ENCODE data around the gene NR2F6.

Gene NR2F6

DNA sequence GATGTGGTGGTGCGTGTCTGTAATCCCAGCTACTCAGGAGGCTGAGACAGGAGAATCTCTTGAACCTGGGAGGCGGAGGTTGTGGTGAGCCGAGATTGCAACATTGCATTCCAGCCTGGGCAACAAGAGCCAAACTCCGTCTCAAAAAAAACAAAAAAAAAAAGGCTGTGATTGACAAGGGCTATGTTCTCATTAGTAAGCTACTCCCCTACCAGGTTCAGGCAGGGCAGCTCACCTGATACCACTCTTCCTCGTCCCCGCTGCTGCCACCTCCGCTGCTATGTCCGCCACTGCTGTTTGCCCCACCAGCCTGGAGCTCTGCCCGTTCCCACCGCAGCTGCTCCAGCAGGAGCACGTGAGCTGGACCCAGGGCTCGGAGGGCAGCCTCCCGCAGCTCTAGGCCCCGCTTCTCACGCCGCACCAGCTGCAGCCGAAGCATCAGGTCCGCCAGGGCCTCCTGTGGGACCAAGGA, 9.5 kb upstream of the NR2F6 start:
- DNase-seq (ENCODE audit: insufficient read length, low spot score) (no peak), FAIRE-seq (no peak)
- TF ChIP-seq PAX5 (IDR thresholded peaks at IDR 0.05; ENCODE audit: insufficient read depth, low read length, severe bottlenecking) = no peak
- TF ChIP-seq TAF1 (IDR thresholded peaks at IDR 0.05; ENCODE audit: low read depth, low read length) = no peak
- no peak for TF ChIP-seq POLR2A (IDR thresholded peaks at IDR 0.05; ENCODE audit: low read depth, low read length)
- no peak for TF ChIP-seq POLR2AphosphoS5 (IDR thresholded peaks at IDR 0.05; ENCODE audit: low read depth, low read length)
- no peak for TF ChIP-seq POU2F2 (IDR thresholded peaks at IDR 0.05; ENCODE audit: low read depth, low read length)
- no peak for TF ChIP-seq SPI1 (IDR thresholded peaks at IDR 0.05; ENCODE audit: low read depth, low read length)

DNA sequence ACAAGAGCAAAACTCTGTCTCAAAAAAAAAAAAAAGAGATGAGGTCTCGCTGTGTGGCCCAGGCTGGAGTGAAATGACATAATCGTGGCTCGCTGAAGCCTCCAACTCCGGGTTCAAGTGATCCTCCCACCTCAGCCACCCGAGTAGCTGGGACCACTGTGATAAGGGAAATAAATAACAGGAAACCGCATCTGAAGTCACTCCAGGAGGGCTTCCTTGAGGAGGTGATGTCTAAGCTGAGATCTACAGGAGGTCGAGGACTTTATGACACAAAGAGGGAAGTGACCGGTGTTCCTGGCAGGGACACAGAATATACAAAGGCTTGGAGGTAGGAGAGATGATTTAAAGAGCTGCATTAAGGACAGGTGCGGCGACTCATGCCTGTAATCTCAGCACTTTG, 8.9 kb upstream of the NR2F6 start:
- DNase-seq (ENCODE audit: insufficient read length, low spot score) (no peak), FAIRE-seq (no peak)
- TF ChIP-seq POLR2A (IDR thresholded peaks at IDR 0.05; ENCODE audit: low read depth, low read length) (no peak), POU2F2 (IDR thresholded peaks at IDR 0.05; ENCODE audit: low read depth, low read length) (no peak), PAX5 (IDR thresholded peaks at IDR 0.05; ENCODE audit: insufficient read depth, low read length, severe bottlenecking) (no peak), SPI1 (IDR thresholded peaks at IDR 0.05; ENCODE audit: low read depth, low read length) (no peak), TAF1 (IDR thresholded peaks at IDR 0.05; ENCODE audit: low read depth, low read length) (no peak), POLR2AphosphoS5 (IDR thresholded peaks at IDR 0.05; ENCODE audit: low read depth, low read length) (no peak)

DNA sequence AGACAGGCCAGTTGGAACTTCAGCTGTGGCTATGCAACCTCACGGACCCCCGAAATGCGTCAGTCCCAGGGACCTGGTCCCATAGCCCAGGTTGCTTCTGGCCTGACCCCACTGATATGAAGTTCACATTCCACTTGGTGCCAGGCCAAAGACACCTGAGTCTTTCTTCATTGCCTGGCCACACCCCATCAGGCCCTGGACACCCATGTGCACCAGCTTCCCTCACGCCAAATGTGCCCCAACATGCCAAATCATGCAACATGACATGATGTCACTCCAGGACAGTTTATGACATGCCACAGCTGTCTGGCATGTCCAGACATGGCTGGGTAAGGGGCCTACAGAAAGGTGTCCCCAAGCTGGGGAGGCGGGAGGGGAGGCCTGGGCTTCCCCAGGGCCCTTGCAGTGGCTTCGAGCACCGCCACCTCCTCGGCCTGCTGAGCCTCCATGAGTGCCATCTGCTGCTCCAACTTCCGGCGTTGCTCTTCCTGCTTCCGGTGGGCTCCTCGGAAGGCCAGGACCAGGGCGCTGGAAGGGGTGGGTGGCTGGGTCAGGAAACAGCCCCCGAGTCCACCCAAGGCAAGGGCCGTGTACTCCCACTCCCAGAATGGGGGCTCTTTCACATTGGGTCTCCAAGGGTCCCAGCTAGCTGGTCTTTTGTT, 4.3 kb upstream of the NR2F6 start:
- no peak for DNase-seq (ENCODE audit: insufficient read length, low spot score)
- TF ChIP-seq POU2F2 (IDR thresholded peaks at IDR 0.05; ENCODE audit: low read depth, low read length) (no peak), POLR2AphosphoS5 (IDR thresholded peaks at IDR 0.05; ENCODE audit: low read depth, low read length) (no peak), SPI1 (IDR thresholded peaks at IDR 0.05; ENCODE audit: low read depth, low read length) (no peak), POLR2A (IDR thresholded peaks at IDR 0.05; ENCODE audit: low read depth, low read length) (no peak), TAF1 (IDR thresholded peaks at IDR 0.05; ENCODE audit: low read depth, low read length) (no peak)
- FAIRE-seq = peak; percentile 5

DNA sequence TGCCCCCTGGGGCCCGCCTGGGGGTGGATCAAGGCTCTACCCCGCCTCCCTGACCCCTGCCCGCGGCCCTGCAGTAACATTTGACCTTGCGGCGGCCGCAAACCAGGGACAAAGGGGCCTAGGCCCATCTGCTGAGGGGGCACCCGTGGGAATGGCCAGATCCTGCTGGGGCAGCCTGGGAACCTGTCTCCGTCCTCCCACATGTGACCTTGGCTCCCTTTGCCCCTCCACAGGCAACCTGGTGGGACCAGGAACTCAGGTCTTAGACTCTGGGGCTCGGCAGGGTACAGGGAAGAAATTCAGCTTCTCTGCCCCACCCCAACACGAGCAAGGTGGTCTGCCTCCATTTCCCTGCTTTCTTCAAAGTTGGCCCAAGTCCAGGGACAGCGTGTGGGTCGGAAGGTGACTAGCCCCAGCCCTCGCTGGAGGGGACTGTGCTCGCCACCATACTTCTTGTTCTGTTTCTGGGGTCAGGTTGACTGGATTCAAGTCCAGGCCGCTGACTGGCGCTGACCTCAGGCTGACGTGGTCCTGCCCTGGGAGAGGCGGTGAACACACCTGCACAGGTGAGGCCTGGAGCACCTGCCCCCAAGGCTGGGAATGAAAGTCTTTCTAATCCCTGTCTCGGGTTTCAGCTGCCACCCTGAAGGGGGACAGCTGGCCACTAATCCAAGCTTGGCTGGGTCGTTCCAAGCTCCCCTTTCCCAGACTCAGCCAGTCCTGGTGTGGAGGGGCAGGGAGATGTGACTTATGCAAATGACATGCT, 2.5 kb upstream of the NR2F6 start:
- no peak for TF ChIP-seq POLR2AphosphoS5 (IDR thresholded peaks at IDR 0.05; ENCODE audit: low read depth, low read length)
- 0 out of 2 replicates have a peak, but pooled peaks have one; percentile 21 for TF ChIP-seq POU2F2 (IDR thresholded peaks at IDR 0.05; ENCODE audit: low read depth, low read length)
- DNase-seq (ENCODE audit: insufficient read length, low spot score) = no peak
- FAIRE-seq = no peak

DNA sequence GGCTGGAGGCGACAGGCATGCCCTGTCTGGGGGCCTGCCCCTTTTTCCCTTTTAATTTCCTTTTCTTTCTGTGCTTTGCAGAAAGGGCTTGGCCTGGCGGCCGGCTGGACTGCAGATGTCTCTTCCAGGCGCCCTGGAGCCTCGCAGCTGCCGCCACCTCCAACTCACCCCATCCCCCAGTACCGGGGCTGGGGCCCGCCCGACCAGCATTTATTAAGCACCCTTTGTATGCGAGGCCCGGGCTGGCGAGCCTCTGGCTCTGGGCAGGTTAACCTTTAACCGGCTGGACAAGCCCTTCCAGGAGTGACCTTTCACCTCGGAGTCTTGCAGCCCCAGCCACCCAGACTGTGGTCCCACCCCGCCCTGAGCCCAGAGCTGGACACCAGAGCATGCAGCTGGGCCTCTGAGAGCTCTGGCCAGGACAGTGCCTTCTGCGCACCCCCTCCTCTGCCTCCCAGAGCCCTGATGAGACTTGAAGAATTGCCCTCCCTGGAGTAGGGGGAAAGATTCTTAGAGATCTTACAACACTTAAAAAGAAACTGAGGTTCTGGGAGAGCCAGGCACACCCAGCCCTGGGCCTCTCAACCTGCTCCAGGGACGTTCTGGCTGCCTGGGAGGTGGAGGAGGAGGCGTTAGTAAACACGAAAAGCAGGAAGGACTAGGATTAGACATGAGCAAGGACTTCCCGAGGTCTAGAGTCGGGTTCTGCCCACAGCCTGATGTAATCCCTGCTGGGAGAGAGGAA, 1.1 kb upstream of the NR2F6 start:
- FAIRE-seq (no peak), DNase-seq (ENCODE audit: insufficient read length, low spot score) (no peak)
- TF ChIP-seq SPI1 (IDR thresholded peaks at IDR 0.05; ENCODE audit: low read depth, low read length) = no peak
- TF ChIP-seq POLR2AphosphoS5 (IDR thresholded peaks at IDR 0.05; ENCODE audit: low read depth, low read length) = no peak
- TF ChIP-seq TAF1 (IDR thresholded peaks at IDR 0.05; ENCODE audit: low read depth, low read length) = no peak
- no peak for TF ChIP-seq POU2F2 (IDR thresholded peaks at IDR 0.05; ENCODE audit: low read depth, low read length)
- no peak for TF ChIP-seq POLR2A (IDR thresholded peaks at IDR 0.05; ENCODE audit: low read depth, low read length)
- no peak for TF ChIP-seq PAX5 (IDR thresholded peaks at IDR 0.05; ENCODE audit: insufficient read depth, low read length, severe bottlenecking)

DNA sequence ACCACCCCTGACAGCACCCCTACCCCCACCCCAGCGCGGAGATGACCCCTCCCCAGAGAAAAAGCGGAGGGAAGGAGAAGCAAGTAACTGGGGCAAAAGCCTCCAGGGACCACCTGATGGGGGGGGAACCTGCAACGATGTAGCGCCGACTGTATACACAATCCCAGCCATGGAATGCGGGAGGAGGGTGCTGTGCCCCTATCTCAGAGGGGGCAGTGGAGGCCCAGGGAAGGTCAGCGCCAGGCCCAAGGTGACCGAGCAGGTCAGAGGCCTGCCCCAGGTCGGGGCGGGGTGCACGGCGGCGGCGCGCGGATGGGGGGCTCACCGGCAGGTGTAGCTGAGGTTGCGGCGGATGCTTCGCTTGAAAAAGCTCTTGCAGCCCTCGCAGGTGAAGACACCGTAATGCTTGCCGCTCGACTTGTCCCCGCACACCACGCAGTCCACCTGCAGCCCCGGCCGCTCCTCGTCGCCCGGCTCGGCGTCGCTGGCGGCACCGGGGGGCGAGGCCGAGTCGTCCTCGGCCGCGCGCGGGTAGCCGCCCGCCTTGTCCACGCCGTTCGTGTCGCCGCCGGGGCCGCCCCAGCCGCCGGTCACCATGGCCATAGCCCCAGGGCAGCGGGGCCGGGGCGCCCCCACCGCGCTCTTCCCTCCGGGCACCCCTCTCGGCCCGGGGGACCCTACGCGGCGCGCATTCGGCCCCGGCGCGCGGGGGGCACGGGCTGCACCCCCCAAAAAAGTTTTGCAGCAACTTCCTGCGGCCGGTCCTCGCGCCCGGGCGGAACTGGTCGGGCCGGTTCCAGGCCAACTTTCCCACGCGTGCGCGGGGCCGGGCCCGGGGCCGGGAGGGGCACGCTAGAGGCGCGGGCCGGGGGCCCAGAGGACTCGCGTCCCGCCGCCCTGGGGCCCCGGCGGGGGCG, 843 bp downstream of the NR2F6 start:
- FAIRE-seq (no peak), DNase-seq (ENCODE audit: insufficient read length, low spot score) (no peak)
- TF ChIP-seq POLR2AphosphoS5 (IDR thresholded peaks at IDR 0.05; ENCODE audit: low read depth, low read length) (no peak), POU2F2 (IDR thresholded peaks at IDR 0.05; ENCODE audit: low read depth, low read length) (no peak), SPI1 (IDR thresholded peaks at IDR 0.05; ENCODE audit: low read depth, low read length) (no peak), PAX5 (IDR thresholded peaks at IDR 0.05; ENCODE audit: insufficient read depth, low read length, severe bottlenecking) (no peak)

DNA sequence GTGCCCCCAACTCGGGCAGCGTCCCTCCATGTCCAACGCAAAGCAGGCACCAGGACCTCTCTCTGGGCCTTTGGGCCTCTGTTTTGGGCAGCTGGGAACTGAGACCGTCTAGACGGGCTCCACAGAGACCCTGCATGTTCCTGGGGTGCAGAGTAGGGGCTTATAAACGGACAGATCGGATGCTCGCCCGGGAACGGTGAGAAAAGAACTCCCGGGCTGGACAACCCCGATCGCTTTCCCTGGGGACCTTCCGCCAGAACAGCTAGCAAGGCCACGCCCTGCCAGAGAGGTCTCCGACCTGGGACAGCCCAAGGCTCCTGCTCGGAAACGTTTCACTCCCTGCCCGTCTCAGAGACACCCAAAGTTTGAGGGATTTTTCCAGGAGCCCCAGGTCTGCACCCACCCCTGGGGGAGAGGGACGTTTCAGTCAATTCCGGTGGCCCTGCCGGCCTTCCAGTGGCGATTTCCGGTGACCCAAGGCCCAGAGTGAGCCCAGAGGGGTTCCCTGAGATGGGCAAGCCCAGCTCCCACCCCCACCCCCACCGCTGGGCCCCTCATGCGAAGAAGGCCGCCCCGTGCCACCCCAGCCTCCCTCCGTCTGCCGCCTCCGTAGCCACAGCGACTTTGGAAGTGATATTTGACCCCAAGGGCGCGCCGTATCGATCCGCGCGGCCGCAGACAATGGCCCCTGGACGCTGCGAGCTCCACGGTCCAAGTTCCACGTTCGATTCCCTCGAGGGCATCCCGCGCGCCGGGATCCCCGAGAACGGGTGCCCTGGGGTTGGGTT, 1.7 kb downstream of the NR2F6 start:
- TF ChIP-seq SPI1 (IDR thresholded peaks at IDR 0.05; ENCODE audit: low read depth, low read length) (no peak), POLR2AphosphoS5 (IDR thresholded peaks at IDR 0.05; ENCODE audit: low read depth, low read length) (no peak), TAF1 (IDR thresholded peaks at IDR 0.05; ENCODE audit: low read depth, low read length) (no peak), PAX5 (IDR thresholded peaks at IDR 0.05; ENCODE audit: insufficient read depth, low read length, severe bottlenecking) (no peak), POU2F2 (IDR thresholded peaks at IDR 0.05; ENCODE audit: low read depth, low read length) (no peak), POLR2A (IDR thresholded peaks at IDR 0.05; ENCODE audit: low read depth, low read length) (no peak)
- no peak for FAIRE-seq

DNA sequence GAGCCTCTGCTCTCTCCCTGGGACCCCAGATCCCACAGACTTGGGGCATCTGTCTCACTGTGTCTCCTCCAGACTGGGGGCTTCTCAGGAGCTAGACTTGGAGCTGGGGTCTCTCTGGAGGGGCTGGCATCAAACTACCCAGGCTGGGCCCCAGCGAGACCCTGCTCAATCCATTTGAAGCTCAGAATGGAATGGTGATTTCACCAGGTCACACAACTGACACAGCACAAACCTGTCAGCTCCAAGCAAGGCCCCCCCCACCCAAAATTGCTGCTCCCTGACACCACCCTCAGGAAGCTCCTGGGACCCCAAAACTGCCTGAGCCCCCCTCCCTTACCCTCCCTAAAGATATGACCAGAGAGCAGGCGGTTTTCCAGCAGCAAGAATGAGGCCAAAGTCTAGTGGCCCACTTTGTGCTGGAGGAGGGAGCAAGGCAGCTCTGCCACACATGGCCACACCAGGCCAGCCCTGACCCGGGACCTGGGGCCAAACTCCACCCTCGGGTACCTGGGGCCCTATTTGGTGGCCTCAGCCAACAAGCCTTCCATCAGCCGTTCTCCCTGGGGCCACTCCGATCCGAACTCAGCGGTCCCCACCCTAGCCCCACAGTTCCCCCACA, 2.4 kb downstream of the NR2F6 start:
- TF ChIP-seq POLR2AphosphoS5 (IDR thresholded peaks at IDR 0.05; ENCODE audit: low read depth, low read length) = no peak
- TF ChIP-seq TAF1 (IDR thresholded peaks at IDR 0.05; ENCODE audit: low read depth, low read length) = no peak
- no peak for TF ChIP-seq POU2F2 (IDR thresholded peaks at IDR 0.05; ENCODE audit: low read depth, low read length)
- no peak for TF ChIP-seq PAX5 (IDR thresholded peaks at IDR 0.05; ENCODE audit: insufficient read depth, low read length, severe bottlenecking)
- no peak for TF ChIP-seq POLR2A (IDR thresholded peaks at IDR 0.05; ENCODE audit: low read depth, low read length)
- TF ChIP-seq SPI1 (IDR thresholded peaks at IDR 0.05; ENCODE audit: low read depth, low read length) = no peak
- FAIRE-seq (no peak), DNase-seq (ENCODE audit: insufficient read length, low spot score) (no peak)

More for the DNA sequence above, 1.7 kb downstream of the NR2F6 start:
- no peak for DNase-seq (ENCODE audit: insufficient read length, low spot score)
